H1 (cell line): Measurements from ENCODE around the gene PRPF40B. TPM values are rescaled to one million over a fixed set of nuclear protein-coding genes. Genes with fewer than 3 reads are reported as not detected.

Experiments used
- ASH2L ChIP-seq: fragments of 200-600, 300-600 bp; sonication (generic); IDR thresholded peaks from one replicate; pipeline ENCODE4 v1.7.1; 2017; ENCODE audit warnings: low read length
- BACH1 ChIP-seq: IDR thresholded peaks from 2 replicates; pipeline ENCODE4 v1.6.1; 2012; ENCODE audit warnings: low read length, improper control_type of control experiment
- CHD7 ChIP-seq: fragments of 300-600 bp; sonication (generic); IDR thresholded peaks from 2 replicates; pipeline ENCODE4 v1.7.1; 2012; ENCODE audit warnings: low read length, moderate library complexity, mild to moderate bottlenecking, inconsistent platforms; ENCODE audit not compliant: insufficient replicate concordance
- CTCF ChIP-seq, 3 experiments: IDR thresholded peaks; 1 replicate in 2 of 3; 2 replicates in 1 of 3; pipeline versions ENCODE4 v1.5.1 to v1.6.1; 2011; ENCODE audit warnings: low read length in 3 of 3, mild to moderate bottlenecking in 3 of 3, inconsistent platforms in 2 of 3, low read depth in 1 of 3, moderate library complexity in 1 of 3; ENCODE audit not compliant: insufficient read depth in 1 of 3; ENCODE audit errors: control extremely low read depth in 1 of 3
- KDM1A ChIP-seq: fragments of 200-600, 300-600 bp; sonication (generic); IDR thresholded peaks from 2 replicates; pipeline ENCODE4 v1.7.1; 2016; ENCODE audit warnings: mild to moderate bottlenecking, low read length, borderline replicate concordance
- POLR2AphosphoS5 ChIP-seq: IDR thresholded peaks from 2 replicates; pipeline ENCODE4 v1.6.1; 2011; ENCODE audit warnings: low read depth, low read length
- RXRA ChIP-seq: IDR thresholded peaks from 2 replicates; pipeline ENCODE4 v1.6.1; 2011; ENCODE audit warnings: low read depth, mild to moderate bottlenecking, low read length, moderate library complexity; ENCODE audit not compliant: insufficient read depth
- SIRT6 ChIP-seq: IDR thresholded peaks from one replicate; pipeline ENCODE4 v1.7.1; 2012; ENCODE audit warnings: low read length, inconsistent platforms
- SIX5 ChIP-seq: IDR thresholded peaks from 2 replicates; pipeline ENCODE4 v1.6.1; 2011; ENCODE audit warnings: mild to moderate bottlenecking, low read depth, low read length
- SP4 ChIP-seq: IDR thresholded peaks from 2 replicates; pipeline ENCODE4 v1.6.1; 2012; ENCODE audit warnings: low read length, inconsistent platforms
- TCF12 ChIP-seq: IDR thresholded peaks from 2 replicates; pipeline ENCODE4 v1.6.1; 2011; ENCODE audit warnings: low read depth, mild to moderate bottlenecking, low read length
- polyA plus RNA-seq, 7 experiments: library from polyadenylated mRNA; depleted of rRNA in 3 of 7; stranded (reverse) in 5 of 7; unstranded in 2 of 7; fragments of >200 nt in 5 of 7; fragments of 200-250 nt in 2 of 7; gene quantifications; 1 replicate in 5 of 7; 2 replicates in 1 of 7; 4 replicates in 1 of 7; pipeline versions ENCODE4 v1.2.1 to v1.2.3, GENCODE V29; 2011 to 2013; ENCODE audit warnings: missing spikeins in 2 of 7, mixed read lengths in 2 of 7
- total RNA-seq: library from RNA; stranded (reverse); fragmentation: NEBNext Ultra II Directional; extraction: Animal tissue kit (Norgen Biotek cat#: 25700); gene quantifications from 2 replicates; pipeline ENCODE4 v1.2.1, GENCODE V29; 2021

The PRPF40B gene
- total and polyA plus RNA-seq, 2 of the 8 experiments (the other 6 are each of a cell fraction or from before 2014, with no cell fraction given): 14.4 to 24.4 TPM

- no peak for TF ChIP-seq CHD7
- no peak for TF ChIP-seq SIRT6
- TF ChIP-seq BACH1: no peak
- TF ChIP-seq CTCF (IDR thresholded peaks at IDR 0.05; ENCODE audit: control extremely low read depth in 1 of 3, insufficient read depth in 1 of 3, low read depth in 1 of 3, low read length in 3 of 3): no peak
- TF ChIP-seq POLR2AphosphoS5: no peak
- no peak for TF ChIP-seq TCF12
- no peak for TF ChIP-seq ASH2L
- no peak for TF ChIP-seq SIX5
- TF ChIP-seq RXRA: no peak
- TF ChIP-seq SP4: no peak
- TF ChIP-seq KDM1A: no peak
Measured at GRCh38 chr12:49658276-49658675, 34.9 kb downstream of the PRPF40B start (continued).
